D721Med (cell line): ENCODE data around the gene DCP1B.

Experiments
- DNase-seq: peaks from one replicate; pipeline ENCODE4 v3.0.0; 2011; ENCODE audit warnings: low spot score; ENCODE audit not compliant: insufficient read length
- FAIRE-seq: peaks from 2 replicates; lab custom pipeline; 2011; peaks lifted over from hg19 to GRCh38; lab: Jason Lieb, UNC
- CTCF ChIP-seq: IDR thresholded peaks from 2 replicates; pipeline ENCODE4 v1.5.1; 2012; ENCODE audit warnings: mild to moderate bottlenecking, control low read depth; ENCODE audit not compliant: insufficient read depth; ENCODE audit errors: missing control alignments

Gene DCP1B

GRCh38 chr12:1907652-1908611, 96.3 kb downstream of the DCP1B start:
- FAIRE-seq: no peak

DNA sequence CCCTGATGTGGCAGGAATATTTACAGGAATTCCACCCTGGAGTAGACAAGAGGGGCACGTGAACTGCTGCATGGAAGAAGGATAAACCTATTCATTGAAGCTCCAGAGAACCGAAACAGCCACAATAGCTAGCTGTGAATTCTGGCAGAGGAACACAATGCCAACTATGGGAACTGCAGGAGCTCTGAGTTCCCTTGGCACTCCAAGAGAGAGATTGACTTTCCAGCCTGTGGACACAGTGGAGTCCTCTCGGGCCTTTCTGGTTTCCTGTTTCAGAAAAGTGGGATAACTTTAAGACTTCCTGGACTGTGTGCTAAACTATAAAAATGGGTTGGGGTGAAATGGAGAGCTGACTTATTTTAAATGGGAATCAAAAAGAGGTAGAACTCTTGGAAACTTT, 97.7 kb downstream of the DCP1B start:
- no peak for FAIRE-seq
- TF ChIP-seq CTCF: no peak
- no peak for DNase-seq

More at GRCh38 chr12:1907652-1908611, 96.3 kb downstream of the DCP1B start:
- TF ChIP-seq CTCF: no peak
- DNase-seq: no peak

GRCh38 chr12:1904875-1905274, 99.4 kb downstream of the DCP1B start:
- FAIRE-seq: peak; percentile 32
- no peak for TF ChIP-seq CTCF
- no peak for DNase-seq

DNA sequence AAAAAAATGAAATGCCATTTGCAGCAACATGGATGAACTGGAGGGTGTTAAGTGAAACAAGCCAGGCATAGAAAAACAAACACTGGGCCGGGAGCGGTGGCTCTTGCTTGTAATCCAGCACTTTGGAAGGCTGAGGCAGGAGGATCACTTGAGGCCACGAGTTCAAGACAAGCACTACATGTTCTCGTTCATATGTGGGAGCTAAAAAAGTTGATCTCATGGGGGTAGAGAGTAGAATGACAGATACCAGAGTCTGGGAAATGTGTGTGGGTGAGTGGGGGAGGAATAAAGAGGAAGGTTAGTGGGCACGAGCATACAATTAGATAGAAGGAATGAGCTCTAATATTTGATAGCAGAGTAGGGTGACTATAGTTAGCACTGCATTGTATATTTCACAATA, 107.3 kb downstream of the DCP1B start:
- DNase-seq: no peak
- no peak for FAIRE-seq
- no peak for TF ChIP-seq CTCF
